ENCODE data around the gene TNNT1.
A peak's percentile ranks its signal among the peaks of the same experiment; 100 is the strongest.

The TNNT1 gene

DNA sequence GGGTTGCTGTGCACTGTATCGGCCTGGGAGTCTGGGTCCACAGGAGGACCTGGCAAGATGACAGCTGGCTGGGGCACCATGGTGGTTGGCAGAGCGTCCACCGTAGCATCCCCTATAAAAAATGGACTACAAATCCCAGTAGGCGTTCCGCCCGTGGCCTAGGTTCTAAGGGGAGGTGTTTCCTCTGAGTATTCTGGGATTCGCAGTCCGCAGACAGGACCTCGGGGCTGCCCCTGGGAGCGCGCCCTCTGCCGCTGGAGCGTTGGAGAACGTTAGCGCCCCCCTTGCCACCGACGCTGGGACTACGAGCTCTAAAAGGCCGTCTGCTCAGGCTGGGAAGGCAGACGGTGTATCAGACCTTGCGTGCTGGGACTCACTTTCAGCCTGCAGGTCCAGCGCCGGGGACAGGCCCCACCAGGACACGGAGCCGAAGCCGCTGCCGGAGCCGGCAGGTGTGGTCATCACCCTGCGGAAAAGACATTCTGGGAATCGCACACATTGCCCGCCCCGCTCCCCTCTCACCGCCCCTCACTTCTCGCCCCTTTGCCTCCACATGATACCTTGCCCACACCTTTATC, 17.0 kb upstream of the TNNT1 start:
- TF ChIP-seq CTCF (IDR thresholded peaks at IDR 0.05) = peak; percentile 60
- Mint-ChIP-seq H3K9me3 (no peaks in the 10 kb centered on the region), H3K27me3 (ENCODE audit: low read depth, poor library complexity) (peaks cover 73% of the 10 kb centered on the region), H3K4me1 (peaks cover 8% of the 10 kb centered on the region), H3K36me3 (ENCODE audit: low read depth) (no peaks in the 10 kb centered on the region), H3K4me3 (peak overlapping the region; percentile 90), H3K27ac (no peak overlapping the region)
- peak; percentile 83 for DNase-seq

- H3K36me3 Mint-ChIP-seq (ENCODE audit: low read depth) = no peaks in the 10 kb centered on the region
- H3K27ac Mint-ChIP-seq = no peak overlapping the region
- H3K27me3 Mint-ChIP-seq (ENCODE audit: low read depth, poor library complexity) = peaks cover 74% of the 10 kb centered on the region
- H3K9me3 Mint-ChIP-seq = no peaks in the 10 kb centered on the region
- TF ChIP-seq CTCF (IDR thresholded peaks at IDR 0.05) = no peak
- DNase-seq = no peak
- no peak overlapping the region for H3K4me3 Mint-ChIP-seq
- peaks cover 22% of the 10 kb centered on the region for H3K4me1 Mint-ChIP-seq
Measured at GRCh38 chr19:55161571-55162322, 12.7 kb upstream of the TNNT1 start.

DNA sequence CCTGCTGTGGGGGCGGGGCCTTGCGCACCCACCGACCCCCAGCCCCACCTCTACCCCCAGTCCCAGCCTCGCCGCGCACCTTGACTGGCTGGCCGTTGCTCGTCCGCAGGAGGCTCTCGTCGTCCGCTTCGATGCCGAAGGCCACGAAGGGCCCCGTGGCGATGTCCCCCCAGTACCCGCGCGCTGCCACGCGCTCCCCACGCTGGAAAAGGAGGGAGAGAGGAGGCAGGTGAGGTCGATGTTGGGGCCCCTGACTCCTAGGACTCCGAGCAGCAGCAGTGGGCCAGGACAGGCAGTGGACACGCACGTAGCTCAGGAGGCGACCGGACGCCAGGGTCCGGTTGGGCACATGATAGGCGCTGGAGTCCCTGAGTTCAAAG, 12.0 kb upstream of the TNNT1 start:
- Mint-ChIP-seq H3K4me3 (no peak overlapping the region), H3K4me1 (peaks cover 23% of the 10 kb centered on the region), H3K27ac (no peak overlapping the region), H3K27me3 (ENCODE audit: low read depth, poor library complexity) (peaks cover 77% of the 10 kb centered on the region), H3K36me3 (ENCODE audit: low read depth) (no peaks in the 10 kb centered on the region), H3K9me3 (no peaks in the 10 kb centered on the region)
- no peak for TF ChIP-seq CTCF (IDR thresholded peaks at IDR 0.05)
- no peak for DNase-seq

DNA sequence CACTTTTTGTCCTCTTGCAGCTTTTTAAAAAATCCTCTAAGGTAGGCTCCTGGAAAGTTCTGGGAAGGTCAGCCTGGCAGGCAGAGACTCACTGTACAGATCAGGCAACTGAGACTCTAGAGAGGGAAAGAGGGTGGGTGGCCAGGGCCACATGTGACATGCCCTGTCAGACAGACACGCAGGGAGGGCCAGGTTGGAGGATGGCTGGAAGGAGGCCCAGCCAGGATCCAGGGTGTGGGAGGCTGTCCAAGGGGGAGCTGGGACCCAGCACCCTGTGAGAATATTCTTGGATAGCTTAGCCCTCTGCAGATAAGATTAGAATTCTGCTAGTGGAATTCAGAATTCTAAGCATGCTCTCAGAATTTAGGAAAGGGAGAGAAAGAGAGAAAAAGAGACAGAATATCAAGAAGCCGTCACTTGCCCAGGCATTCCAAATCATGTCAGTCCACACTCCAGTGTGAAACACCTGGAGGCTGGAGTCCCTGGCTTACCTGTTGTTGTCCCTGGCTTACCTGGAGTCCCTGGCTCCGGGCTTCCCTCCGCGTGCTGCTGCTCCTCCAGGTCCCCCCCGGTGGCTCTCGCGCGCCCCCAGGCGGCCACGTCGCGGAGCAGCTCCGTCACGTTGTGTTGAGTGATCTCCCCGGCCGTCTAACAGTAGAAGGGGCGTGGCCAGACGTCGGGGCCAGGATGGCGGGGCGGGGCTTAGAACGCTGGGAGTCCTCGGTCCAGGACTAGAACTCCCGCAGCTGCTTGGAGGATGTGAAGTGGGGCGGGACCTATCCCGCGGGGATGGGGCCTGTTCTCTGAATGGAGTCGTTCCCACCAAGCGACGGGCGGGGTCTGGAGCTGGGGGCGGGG, 11.4 kb upstream of the TNNT1 start:
- Mint-ChIP-seq H3K27ac (no peak overlapping the region), H3K4me1 (peaks cover 23% of the 10 kb centered on the region), H3K36me3 (ENCODE audit: low read depth) (no peaks in the 10 kb centered on the region), H3K27me3 (ENCODE audit: low read depth, poor library complexity) (peaks cover 71% of the 10 kb centered on the region), H3K4me3 (no peak overlapping the region), H3K9me3 (no peaks in the 10 kb centered on the region)
- peak; percentile 98 for DNase-seq
- peak; percentile 95 for TF ChIP-seq CTCF (IDR thresholded peaks at IDR 0.05)

DNA sequence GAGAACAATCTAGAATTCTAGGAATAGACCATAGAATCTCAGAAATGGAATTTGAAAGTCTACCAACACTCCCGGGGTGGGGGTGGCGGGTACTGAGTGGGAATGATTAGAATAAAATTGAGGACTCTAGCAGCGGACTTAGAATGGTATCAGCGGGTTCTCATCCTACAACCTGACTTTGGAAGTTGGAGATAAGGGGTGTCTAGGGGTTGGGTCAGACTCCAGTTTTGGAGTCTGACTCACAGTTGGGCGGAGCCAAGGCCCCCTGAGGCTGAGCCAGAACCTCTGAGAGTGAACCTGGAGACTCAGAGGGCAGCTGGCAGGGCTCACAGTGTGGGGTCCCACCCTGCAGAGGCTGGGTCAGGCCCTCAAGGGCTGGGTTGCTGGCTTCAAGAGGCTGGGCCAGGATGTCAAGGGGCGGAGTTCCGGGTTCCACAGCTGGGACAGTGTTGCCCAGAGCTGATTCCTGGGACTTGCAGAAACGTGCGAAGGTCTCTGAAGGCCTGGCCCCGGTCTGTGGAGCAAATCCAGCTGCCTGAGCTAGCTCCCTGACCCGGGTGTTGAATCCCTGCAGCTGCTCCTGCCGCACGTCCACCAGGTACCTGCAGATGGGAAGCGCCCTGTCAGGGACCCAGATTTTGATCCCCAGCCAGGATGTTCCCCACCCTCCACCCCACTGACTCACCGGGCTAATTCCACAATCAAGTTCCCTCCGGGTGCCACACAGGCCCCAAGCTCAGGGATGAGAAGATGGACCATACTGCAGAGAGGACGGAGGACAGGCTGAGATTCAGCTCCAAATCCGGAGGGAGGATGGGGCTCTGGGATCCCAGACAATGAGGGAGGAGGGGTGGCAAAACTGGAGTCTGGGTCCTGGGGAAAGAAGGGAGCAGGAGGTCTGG, 10.1 kb upstream of the TNNT1 start:
- no peaks in the 10 kb centered on the region for H3K36me3 Mint-ChIP-seq (ENCODE audit: low read depth)
- peaks cover 77% of the 10 kb centered on the region for H3K27me3 Mint-ChIP-seq (ENCODE audit: low read depth, poor library complexity)
- no peak overlapping the region for H3K27ac Mint-ChIP-seq
- TF ChIP-seq CTCF (IDR thresholded peaks at IDR 0.05) = no peak
- peaks cover 3% of the 10 kb centered on the region for H3K9me3 Mint-ChIP-seq
- no peak overlapping the region for H3K4me3 Mint-ChIP-seq
- peaks cover 23% of the 10 kb centered on the region for H3K4me1 Mint-ChIP-seq
- no peak for DNase-seq

Measured in nephron progenitor cell (in vitro differentiated cells).